Cardiac fibroblast (primary cell): Measurements from ENCODE around the gene FAM47B.

Experiments used
- DNase-seq, 2 donors: peaks; one replicate each; pipeline versions ENCODE4 v3.0.0 to v3.0.0-alpha.2; 2010; ENCODE audit warnings: low read depth in 2 of 2
- H3K4me3 ChIP-seq, 2 donors: replicated peaks in 1 of 2; 1 replicate in 1 of 2; 2 replicates in 1 of 2; pipeline ENCODE4 v1.5.1; 2011; ENCODE audit warnings: low read depth in 2 of 2, low read length in 2 of 2, mild to moderate bottlenecking in 2 of 2, moderate library complexity in 1 of 2
- CTCF ChIP-seq: IDR thresholded peaks from one replicate; pipeline ENCODE4 v1.5.1; 2011; ENCODE audit warnings: low read depth, mild to moderate bottlenecking, low read length, inconsistent platforms

The FAM47B gene

GRCh38 chrX:34942496-34942895 is at the start of gene FAM47B:
FAM47B (plus strand) TSS chrX:34942796; CDS start chrX:34942832, 36 bp downstream.
- no peak within 1 kb of the TSS for H3K4me3 ChIP-seq
- no peak for DNase-seq
- no peak for TF ChIP-seq CTCF

GRCh38 chrX:34893741-34894140 is 48.9 kb upstream of the FAM47B start:
- no peak overlapping the region for H3K4me3 ChIP-seq
- no peak for TF ChIP-seq CTCF
- peak in 1 of 2 donors; percentile 24 for DNase-seq

GRCh38 chrX:34900691-34901090 is 41.9 kb upstream of the FAM47B start:
- peak; percentile 57 to 71 for DNase-seq
- no peak overlapping the region for H3K4me3 ChIP-seq
- TF ChIP-seq CTCF: no peak

GRCh38 chrX:34901761-34902160 is 40.8 kb upstream of the FAM47B start:
- TF ChIP-seq CTCF: no peak
- peak in 1 of 2 donors; percentile 31 for DNase-seq
- H3K4me3 ChIP-seq: no peak overlapping the region

- no peak overlapping the region for H3K4me3 ChIP-seq
- no peak for TF ChIP-seq CTCF
- peak in 1 of 2 donors; percentile 40 for DNase-seq
Observed at GRCh38 chrX:34903316-34903715, 39.3 kb upstream of the FAM47B start.

GRCh38 chrX:34909151-34909550 is 33.4 kb upstream of the FAM47B start:
- TF ChIP-seq CTCF: no peak
- no peak for DNase-seq
- no peak overlapping the region for H3K4me3 ChIP-seq
